Neural cell (in vitro differentiated cells): ENCODE data around the gene COLEC12. TPM values are rescaled to one million over a fixed set of nuclear protein-coding genes. Genes with fewer than 3 reads are reported as not detected.

ENCODE experiments used
- H2AFZ ChIP-seq: fragments of 200-600, 300-800 bp; sonication (generic), shearing (Covaris generic); 2 replicates; pipeline ENCODE4 v1.6.0; 2014; ENCODE audit warnings: low read depth, mild to moderate bottlenecking, antibody characterized with exemption, low read length, moderate library complexity
- H3F3A ChIP-seq: fragments of 200-600 bp; shearing (Covaris generic); 2 replicates; pipeline ENCODE4 v1.6.1; 2016; ENCODE audit warnings: mild to moderate bottlenecking, moderate library complexity, mixed read lengths, antibody characterized with exemption, low read length; ENCODE audit not compliant: insufficient read depth, poor library complexity, severe bottlenecking
- H3K27ac ChIP-seq: fragments of 200-600, 300-800 bp; sonication (generic), shearing (Covaris generic); 2 replicates; pipeline ENCODE4 v1.5.1; 2014; ENCODE audit warnings: mild to moderate bottlenecking, low read length, moderate library complexity
- H3K27me3 ChIP-seq: fragments of 300-800, 200-600 bp; sonication (generic), shearing (Covaris generic); 2 replicates; pipeline ENCODE4 v1.6.0; 2014; ENCODE audit warnings: mild to moderate bottlenecking, low read depth, low read length, moderate library complexity; ENCODE audit not compliant: insufficient read depth
- H3K36me3 ChIP-seq: fragments of 300-800, 200-600 bp; sonication (generic), shearing (Covaris generic); 2 replicates; pipeline ENCODE4 v1.5.1; 2014; ENCODE audit warnings: mild to moderate bottlenecking, antibody characterized with exemption, low read length, moderate library complexity; ENCODE audit not compliant: insufficient read depth
- H3K4me2 ChIP-seq: fragments of 300-800, 200-600 bp; sonication (generic), shearing (Covaris generic); 2 replicates; pipeline ENCODE4 v1.6.0; 2014; ENCODE audit warnings: mild to moderate bottlenecking, low read length
- H3K4me3 ChIP-seq: fragments of 300-800, 200-600 bp; sonication (generic), shearing (Covaris generic); 2 replicates; pipeline ENCODE4 v1.5.1; 2014; ENCODE audit warnings: mild to moderate bottlenecking, low read length, moderate library complexity
- H3K79me2 ChIP-seq: fragments of 200-600 bp; shearing (Covaris generic); replicated peaks from 2 replicates; pipeline ENCODE4 v1.6.0; 2014; ENCODE audit warnings: mild to moderate bottlenecking, low read length, moderate library complexity; ENCODE audit not compliant: insufficient read depth
- H3K9ac ChIP-seq: fragments of 300-800, 200-600 bp; sonication (generic), shearing (Covaris generic); 2 replicates; pipeline ENCODE4 v1.6.1; 2016; ENCODE audit warnings: mild to moderate bottlenecking, low read length, mixed read lengths
- H3K9me2 ChIP-seq: fragments of 200-600 bp; shearing (Covaris generic); 2 replicates; pipeline ENCODE4 v1.6.1; 2016; ENCODE audit warnings: mild to moderate bottlenecking, low read length, mixed read lengths; ENCODE audit not compliant: insufficient read depth
- H3K9me3 ChIP-seq: fragments of 200-600, 300-800 bp; sonication (generic), shearing (Covaris generic); 2 replicates; pipeline ENCODE4 v1.6.1; 2016; ENCODE audit warnings: mild to moderate bottlenecking, mixed run types, low read length, moderate library complexity, mixed read lengths
- H4K20me1 ChIP-seq: fragments of 200-600 bp; shearing (Covaris generic); 2 replicates; pipeline ENCODE4 v1.6.1; 2016; ENCODE audit warnings: mild to moderate bottlenecking, mixed run types; ENCODE audit not compliant: insufficient read depth
- CTCF ChIP-seq: fragments of 450-650 bp; IDR thresholded peaks from 2 replicates; pipeline ENCODE4 v1.5.1; 2014; ENCODE audit warnings: antibody characterized with exemption, mild to moderate bottlenecking, moderate library complexity; ENCODE audit not compliant: poor library complexity, severe bottlenecking
- EP300 ChIP-seq: fragments of 450-650 bp; conservative IDR thresholded peaks from 2 replicates; pipeline ENCODE4 v1.6.1; 2014; ENCODE audit warnings: antibody characterized with exemption, mild to moderate bottlenecking, moderate library complexity; ENCODE audit not compliant: poor library complexity, severe bottlenecking
- EZH2 ChIP-seq: fragments of 200-600, 300-800 bp; shearing (Covaris generic), sonication (generic); IDR thresholded peaks from 2 replicates; pipeline ENCODE4 v1.6.1; 2014; ENCODE audit warnings: antibody characterized with exemption, low read length, borderline replicate concordance, mild to moderate bottlenecking; ENCODE audit not compliant: insufficient read depth, poor library complexity, severe bottlenecking
- MXI1 ChIP-seq: fragments of 450-650 bp; conservative IDR thresholded peaks from 2 replicates; pipeline ENCODE4 v1.6.1; 2014; ENCODE audit warnings: antibody characterized with exemption, mild to moderate bottlenecking; ENCODE audit not compliant: poor library complexity, severe bottlenecking
- POLR2AphosphoS5 ChIP-seq: IDR thresholded peaks from 2 replicates; pipeline ENCODE4 v1.6.1; 2012
- RAD21 ChIP-seq: fragments of 450-650 bp; conservative IDR thresholded peaks from 2 replicates; pipeline ENCODE4 v1.6.1; 2014; ENCODE audit warnings: antibody characterized with exemption, mild to moderate bottlenecking, moderate library complexity
- REST ChIP-seq: IDR thresholded peaks from 2 replicates; pipeline ENCODE4 v1.6.1; 2012; ENCODE audit warnings: borderline replicate concordance
- SMC3 ChIP-seq: fragments of 450-650 bp; conservative IDR thresholded peaks from 2 replicates; pipeline ENCODE4 v1.6.1; 2014; ENCODE audit warnings: antibody characterized with exemption, mild to moderate bottlenecking, moderate library complexity; ENCODE audit not compliant: poor library complexity
- TAF1 ChIP-seq: IDR thresholded peaks from 2 replicates; pipeline ENCODE4 v1.6.1; 2012; ENCODE audit warnings: low read depth
- polyA plus RNA-seq: library from polyadenylated mRNA; depleted of rRNA; stranded (reverse); fragments of >200 nt; gene quantifications from 2 replicates; pipeline ENCODE4 v1.2.3, GENCODE V29; 2014

The COLEC12 gene
- polyA plus RNA-seq, 1 donor from 2014 or later: 0.42 TPM

- no peak for TF ChIP-seq EP300
- TF ChIP-seq MXI1: no peak
- TF ChIP-seq POLR2AphosphoS5: no peak
- no peaks in the 10 kb centered on the region for H3K36me3 ChIP-seq
- no peak overlapping the region for H2AFZ ChIP-seq
- no peak overlapping the region for H3K4me3 ChIP-seq
- no peaks in the 10 kb centered on the region for H3K9me3 ChIP-seq
- H3K9me2 ChIP-seq: no peaks in the 10 kb centered on the region
- H3F3A ChIP-seq: no peaks in the 10 kb centered on the region
- no peaks in the 10 kb centered on the region for H3K79me2 ChIP-seq
- H3K9ac ChIP-seq: no peak overlapping the region
- H3K4me2 ChIP-seq: no peak overlapping the region
- no peaks in the 10 kb centered on the region for H3K27me3 ChIP-seq
- no peaks in the 10 kb centered on the region for H4K20me1 ChIP-seq
- H3K27ac ChIP-seq: no peak overlapping the region
Measured at GRCh38 chr18:506801-507200, 6.3 kb upstream of the COLEC12 start.

DNA sequence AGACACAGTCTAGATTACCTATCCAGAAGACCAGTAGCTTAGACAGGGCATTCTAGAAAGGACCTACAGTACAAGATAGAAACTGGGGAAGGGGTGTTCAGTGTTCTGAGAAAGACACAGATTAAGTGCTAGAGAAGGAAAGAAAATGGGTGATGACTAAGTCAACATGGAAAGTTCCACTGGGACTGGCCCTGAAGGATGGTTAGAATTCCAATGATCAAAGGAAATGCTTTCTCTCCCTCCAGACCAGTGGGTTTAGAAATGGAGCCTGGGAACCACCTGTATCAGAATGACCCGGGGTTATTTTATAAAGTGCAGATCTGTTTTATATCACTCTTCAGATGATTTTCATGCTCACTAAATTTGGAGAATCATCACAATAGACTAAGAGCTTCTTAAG lies 5.8 kb upstream of the COLEC12 start:
- Histone ChIP-seq H2AFZ (no peak overlapping the region), H3K4me3 (no peak overlapping the region), H3K9me3 (no peaks in the 10 kb centered on the region), H3K9me2 (no peaks in the 10 kb centered on the region), H3F3A (no peaks in the 10 kb centered on the region), H3K27me3 (peaks cover 5% of the 10 kb centered on the region), H3K27ac (no peak overlapping the region), H3K4me2 (no peak overlapping the region), H3K36me3 (no peaks in the 10 kb centered on the region), H3K9ac (no peak overlapping the region), H4K20me1 (no peaks in the 10 kb centered on the region), H3K79me2 (no peaks in the 10 kb centered on the region)
- TF ChIP-seq EP300 (no peak), TAF1 (no peak), MXI1 (no peak), EZH2 (no peak), REST (no peak), RAD21 (no peak), SMC3 (no peak), POLR2AphosphoS5 (no peak)

DNA sequence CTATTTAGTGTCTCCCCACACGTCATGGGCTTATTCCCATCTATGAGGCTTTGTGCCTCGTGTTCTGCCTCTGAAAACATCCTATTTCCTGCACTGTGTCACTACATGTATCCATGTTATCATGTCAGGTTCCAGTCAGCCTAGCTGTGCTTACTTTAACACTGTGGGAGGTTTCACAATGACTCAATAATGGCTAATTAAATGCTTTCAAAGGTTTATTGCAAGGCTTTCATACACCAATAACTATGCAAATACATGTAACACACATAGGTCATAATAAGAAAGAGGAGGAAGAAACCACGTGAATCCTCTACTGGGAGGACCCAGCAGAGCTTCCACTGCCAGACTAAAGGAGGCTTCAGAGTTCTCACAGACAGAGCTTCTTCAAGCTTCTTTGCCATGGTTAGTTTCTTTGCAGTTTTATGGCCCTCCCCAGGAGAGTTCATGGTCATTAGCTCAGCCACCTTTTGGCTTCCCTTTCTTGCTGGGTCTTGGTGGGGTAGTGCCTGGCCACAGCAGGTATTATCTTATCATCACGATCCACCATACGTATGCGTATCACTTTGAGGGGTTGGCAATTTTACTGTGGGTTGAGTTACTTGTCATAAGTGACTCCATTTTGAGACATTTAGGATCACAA lies 5.1 kb upstream of the COLEC12 start:
- H2AFZ ChIP-seq: no peak overlapping the region
- no peaks in the 10 kb centered on the region for H3K36me3 ChIP-seq
- peaks cover 11% of the 10 kb centered on the region for H3K27me3 ChIP-seq
- H3K9me3 ChIP-seq: no peaks in the 10 kb centered on the region
- H3K4me3 ChIP-seq: no peak overlapping the region
- H4K20me1 ChIP-seq: no peaks in the 10 kb centered on the region
- H3K9me2 ChIP-seq: no peaks in the 10 kb centered on the region
- no peak overlapping the region for H3K4me2 ChIP-seq
- no peaks in the 10 kb centered on the region for H3F3A ChIP-seq
- H3K27ac ChIP-seq: no peak overlapping the region
- TF ChIP-seq TAF1: no peak
- TF ChIP-seq EP300: no peak
- no peak for TF ChIP-seq CTCF
- no peak for TF ChIP-seq REST
- TF ChIP-seq POLR2AphosphoS5: no peak
- no peak for TF ChIP-seq MXI1
- no peak for TF ChIP-seq SMC3
- TF ChIP-seq RAD21: no peak
- no peak for TF ChIP-seq EZH2
- H3K9ac ChIP-seq: no peak overlapping the region
- no peaks in the 10 kb centered on the region for H3K79me2 ChIP-seq
